ENCODE measurements around the gene MTX1. TPM values are rescaled to one million over a fixed set of nuclear protein-coding genes. Genes with fewer than 3 reads are reported as not detected.
"Not testable (repeated sequence)": the region's sequence is repeated elsewhere in the genome, so short reads cannot be mapped to it uniquely, and the experiment has no call there.

The MTX1 gene
- polyA plus RNA-seq, 1 donor (not counting 4 experiments of a cell fraction or from before 2014, with no cell fraction given) = 43.4 TPM

DNA sequence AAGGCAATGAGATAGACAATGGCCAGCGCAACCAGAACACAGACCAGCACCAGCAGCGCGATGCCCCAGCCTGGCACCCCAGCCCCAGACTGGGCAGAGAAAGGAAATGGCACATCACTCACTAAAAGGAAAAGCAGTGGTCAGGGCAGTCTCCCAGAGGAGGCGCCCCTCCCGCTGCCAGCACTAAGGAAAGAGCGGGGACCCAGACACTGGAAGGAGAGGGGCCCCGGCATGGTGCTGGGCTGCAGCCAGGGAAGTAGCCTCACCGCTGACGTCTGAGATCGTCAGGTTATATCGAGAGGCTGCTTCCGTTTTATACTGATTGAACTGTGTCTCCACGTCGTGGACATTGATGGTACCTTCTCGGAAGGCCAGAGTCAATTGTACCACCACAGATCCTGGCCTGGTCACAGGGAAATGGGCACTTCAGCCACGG, 21.0 kb upstream of the MTX1 start:
- H3K27me3 ChIP-seq (ENCODE audit: control insufficient read depth, extremely low read depth, insufficient read depth, low read length) = no peaks in the 10 kb centered on the region
- no peak overlapping the region for H2AFZ ChIP-seq (ENCODE audit: control insufficient read depth, low read length)
- H3K36me3 ChIP-seq (ENCODE audit: control insufficient read depth in 2 of 2, extremely low read depth in 1 of 2, insufficient read depth in 2 of 2, low read length in 2 of 2) = no peaks in the 10 kb centered on the region
- TF ChIP-seq EZH2 (IDR thresholded peaks at IDR 0.05; ENCODE audit: low read length) = no peak
- TF ChIP-seq, protein P1, sequence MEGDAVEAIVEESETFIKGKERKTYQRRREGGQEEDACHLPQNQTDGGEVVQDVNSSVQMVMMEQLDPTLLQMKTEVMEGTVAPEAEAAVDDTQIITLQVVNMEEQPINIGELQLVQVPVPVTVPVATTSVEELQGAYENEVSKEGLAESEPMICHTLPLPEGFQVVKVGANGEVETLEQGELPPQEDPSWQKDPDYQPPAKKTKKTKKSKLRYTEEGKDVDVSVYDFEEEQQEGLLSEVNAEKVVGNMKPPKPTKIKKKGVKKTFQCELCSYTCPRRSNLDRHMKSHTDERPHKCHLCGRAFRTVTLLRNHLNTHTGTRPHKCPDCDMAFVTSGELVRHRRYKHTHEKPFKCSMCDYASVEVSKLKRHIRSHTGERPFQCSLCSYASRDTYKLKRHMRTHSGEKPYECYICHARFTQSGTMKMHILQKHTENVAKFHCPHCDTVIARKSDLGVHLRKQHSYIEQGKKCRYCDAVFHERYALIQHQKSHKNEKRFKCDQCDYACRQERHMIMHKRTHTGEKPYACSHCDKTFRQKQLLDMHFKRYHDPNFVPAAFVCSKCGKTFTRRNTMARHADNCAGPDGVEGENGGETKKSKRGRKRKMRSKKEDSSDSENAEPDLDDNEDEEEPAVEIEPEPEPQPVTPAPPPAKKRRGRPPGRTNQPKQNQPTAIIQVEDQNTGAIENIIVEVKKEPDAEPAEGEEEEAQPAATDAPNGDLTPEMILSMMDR (optimal IDR thresholded peaks at IDR 0.05 in 1 of 3, IDR thresholded peaks at IDR 0.05 in 1 of 3, conservative IDR thresholded peaks at IDR 0.05 in 1 of 3; ENCODE audit: extremely low read depth in 1 of 3, insufficient read depth in 2 of 3, low read length in 3 of 3) = no peak
- DNase-seq (ENCODE audit: low read depth, low spot score) = no peak
- H3K79me2 ChIP-seq (ENCODE audit: control insufficient read depth, insufficient read depth, low read length) = no peaks in the 10 kb centered on the region
- no peaks in the 10 kb centered on the region for H4K20me1 ChIP-seq (ENCODE audit: control insufficient read depth, extremely low read depth, insufficient read depth, low read length)
- H3K9me3 ChIP-seq (ENCODE audit: control insufficient read depth, low read depth, low read length) = no peaks in the 10 kb centered on the region
- dilution Hi-C loops (cut with MboI; ENCODE audit: extremely low pct_ligation_motif_present, low sequenced_read_pairs) = no loop called here
- H3K9ac ChIP-seq (ENCODE audit: control insufficient read depth, extremely low read depth, insufficient read depth, low read length) = no peak overlapping the region
- H3K4me2 ChIP-seq (ENCODE audit: control insufficient read depth, extremely low read depth, insufficient read depth, low read depth, low read length) = no peak overlapping the region
- peaks cover 5% of the 10 kb centered on the region for H3K4me1 ChIP-seq (ENCODE audit: control insufficient read depth, extremely low read depth, insufficient read depth, low read length)
- FAIRE-seq = no peak
- no peak overlapping the region for H3K4me3 ChIP-seq (ENCODE audit: control insufficient read depth in 2 of 3, extremely low read depth in 1 of 3, insufficient read depth in 2 of 3, low read depth in 1 of 3, low read length in 3 of 3)
- no peak overlapping the region for H3K27ac ChIP-seq (ENCODE audit: control insufficient read depth, insufficient read depth, low read length)
- H3K9me1 ChIP-seq (ENCODE audit: control insufficient read depth, extremely low read depth, insufficient read depth, low read length) = no peaks in the 10 kb centered on the region

DNA sequence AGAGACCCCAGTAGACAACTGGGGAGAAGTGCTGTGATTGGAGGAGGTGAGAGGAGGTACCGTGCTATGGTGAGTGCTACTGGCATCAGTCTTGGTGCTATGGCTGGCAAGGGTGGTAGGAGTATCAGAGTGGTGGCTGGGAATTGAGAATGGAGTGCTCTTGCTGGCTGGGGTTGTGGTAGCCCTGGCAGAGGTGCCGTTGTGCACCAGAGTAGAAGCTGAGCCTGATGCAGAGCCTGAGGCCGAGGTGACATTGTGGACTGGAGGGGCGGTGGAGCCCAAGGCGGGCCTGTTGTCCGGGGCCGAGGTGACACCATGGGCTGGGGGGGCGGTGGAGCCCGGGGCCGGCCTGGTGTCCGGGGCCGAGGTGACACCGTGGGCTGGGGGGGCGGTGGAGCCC, 20.2 kb upstream of the MTX1 start:
- Histone ChIP-seq H3K4me2 (ENCODE audit: control insufficient read depth, extremely low read depth, insufficient read depth, low read depth, low read length) (no peak overlapping the region), H3K27me3 (ENCODE audit: control insufficient read depth, extremely low read depth, insufficient read depth, low read length) (no peaks in the 10 kb centered on the region), H3K9me3 (ENCODE audit: control insufficient read depth, low read depth, low read length) (no peaks in the 10 kb centered on the region), H3K9me1 (ENCODE audit: control insufficient read depth, extremely low read depth, insufficient read depth, low read length) (no peaks in the 10 kb centered on the region), H4K20me1 (ENCODE audit: control insufficient read depth, extremely low read depth, insufficient read depth, low read length) (no peaks in the 10 kb centered on the region), H3K27ac (ENCODE audit: control insufficient read depth, insufficient read depth, low read length) (no peak overlapping the region), H3K36me3 (ENCODE audit: control insufficient read depth in 2 of 2, extremely low read depth in 1 of 2, insufficient read depth in 2 of 2, low read length in 2 of 2) (no peaks in the 10 kb centered on the region), H3K79me2 (ENCODE audit: control insufficient read depth, insufficient read depth, low read length) (no peaks in the 10 kb centered on the region), H2AFZ (ENCODE audit: control insufficient read depth, low read length) (no peak overlapping the region), H3K4me3 (ENCODE audit: control insufficient read depth in 2 of 3, extremely low read depth in 1 of 3, insufficient read depth in 2 of 3, low read depth in 1 of 3, low read length in 3 of 3) (no peak overlapping the region), H3K4me1 (ENCODE audit: control insufficient read depth, extremely low read depth, insufficient read depth, low read length) (peaks cover 10% of the 10 kb centered on the region), H3K9ac (ENCODE audit: control insufficient read depth, extremely low read depth, insufficient read depth, low read length) (no peak overlapping the region)
- TF ChIP-seq, protein P1 (optimal IDR thresholded peaks at IDR 0.05 in 1 of 3, IDR thresholded peaks at IDR 0.05 in 1 of 3, conservative IDR thresholded peaks at IDR 0.05 in 1 of 3; ENCODE audit: extremely low read depth in 1 of 3, insufficient read depth in 2 of 3, low read length in 3 of 3) = no peak
- no peak for TF ChIP-seq EZH2 (IDR thresholded peaks at IDR 0.05; ENCODE audit: low read length)
- FAIRE-seq (no peak), DNase-seq (ENCODE audit: low read depth, low spot score) (no peak)
- dilution Hi-C loops (cut with MboI; ENCODE audit: extremely low pct_ligation_motif_present, low sequenced_read_pairs) = no loop called here

DNA sequence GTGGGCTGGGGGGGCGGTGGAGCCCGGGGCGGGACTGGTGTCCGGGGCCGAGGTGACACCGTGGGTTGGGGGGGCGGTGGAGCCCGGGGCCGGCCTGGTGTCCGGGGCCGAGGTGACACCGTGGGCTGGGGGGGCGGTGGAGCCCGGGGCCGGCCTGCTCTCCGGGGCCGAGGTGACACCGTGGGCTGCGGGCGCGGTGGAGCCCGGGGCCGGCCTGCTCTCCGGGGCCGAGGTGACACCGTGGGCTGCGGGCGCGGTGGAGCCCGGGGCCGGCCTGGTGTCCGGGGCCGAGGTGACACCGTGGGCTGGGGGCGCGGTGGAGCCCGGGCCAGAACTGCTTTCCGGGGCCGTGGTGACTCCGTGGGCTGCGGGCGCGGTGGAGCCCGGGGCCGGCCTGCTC, 18.6 kb upstream of the MTX1 start:
- dilution Hi-C loops (cut with MboI; ENCODE audit: extremely low pct_ligation_motif_present, low sequenced_read_pairs); H4K20me1 ChIP-seq (ENCODE audit: control insufficient read depth, extremely low read depth, insufficient read depth, low read length); H3K36me3 ChIP-seq (ENCODE audit: control insufficient read depth in 2 of 2, extremely low read depth in 1 of 2, insufficient read depth in 2 of 2, low read length in 2 of 2); DNase-seq (ENCODE audit: low read depth, low spot score); H3K9ac ChIP-seq (ENCODE audit: control insufficient read depth, extremely low read depth, insufficient read depth, low read length); H3K4me2 ChIP-seq (ENCODE audit: control insufficient read depth, extremely low read depth, insufficient read depth, low read depth, low read length); H3K9me1 ChIP-seq (ENCODE audit: control insufficient read depth, extremely low read depth, insufficient read depth, low read length); H2AFZ ChIP-seq (ENCODE audit: control insufficient read depth, low read length); H3K27me3 ChIP-seq (ENCODE audit: control insufficient read depth, extremely low read depth, insufficient read depth, low read length); H3K4me3 ChIP-seq (ENCODE audit: control insufficient read depth in 2 of 3, extremely low read depth in 1 of 3, insufficient read depth in 2 of 3, low read depth in 1 of 3, low read length in 3 of 3); H3K9me3 ChIP-seq (ENCODE audit: control insufficient read depth, low read depth, low read length); H3K27ac ChIP-seq (ENCODE audit: control insufficient read depth, insufficient read depth, low read length); FAIRE-seq; H3K79me2 ChIP-seq (ENCODE audit: control insufficient read depth, insufficient read depth, low read length): not testable (repeated sequence)
- H3K4me1 ChIP-seq (ENCODE audit: control insufficient read depth, extremely low read depth, insufficient read depth, low read length) = peaks cover 21% of the 10 kb centered on the region

All from keratinocyte (primary cell).